ENCODE measurements around the gene NBEA.
A peak's percentile ranks its signal among the peaks of the same experiment; 100 is the strongest.

NBEA gene

GRCh38 chr13:35518337-35518946, 576.4 kb downstream of the NBEA start:
- DNase-seq = no peak

- DNase-seq = no peak
These were observed 582.1 kb downstream of the NBEA start for GRCh38 chr13:35524171-35524570.

GRCh38 chr13:35526577-35526976, 584.5 kb downstream of the NBEA start:
- DNase-seq = no peak

DNA sequence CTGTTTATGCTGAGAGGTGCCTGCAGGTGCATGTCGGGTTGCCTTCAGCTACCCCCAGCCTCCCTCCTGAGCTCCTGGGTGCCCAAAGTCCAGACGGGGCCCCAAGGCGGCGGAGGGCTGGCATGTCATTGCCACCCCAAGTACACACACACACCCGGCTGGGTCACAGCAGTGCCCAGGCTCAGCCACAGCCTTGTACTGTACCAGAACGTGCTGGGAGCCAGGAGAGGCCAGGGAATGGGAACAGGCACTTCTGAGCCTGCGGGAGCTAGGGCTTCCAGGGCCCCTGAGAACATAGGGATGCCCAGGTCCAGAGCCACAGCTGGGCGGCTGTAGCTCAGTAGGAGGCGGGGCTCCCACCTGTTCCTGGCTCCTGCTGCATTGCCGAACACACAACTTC, 585.4 kb downstream of the NBEA start:
- no peak for DNase-seq

- DNase-seq = no peak
These were observed 588.1 kb downstream of the NBEA start for GRCh38 chr13:35530147-35530546.

DNA sequence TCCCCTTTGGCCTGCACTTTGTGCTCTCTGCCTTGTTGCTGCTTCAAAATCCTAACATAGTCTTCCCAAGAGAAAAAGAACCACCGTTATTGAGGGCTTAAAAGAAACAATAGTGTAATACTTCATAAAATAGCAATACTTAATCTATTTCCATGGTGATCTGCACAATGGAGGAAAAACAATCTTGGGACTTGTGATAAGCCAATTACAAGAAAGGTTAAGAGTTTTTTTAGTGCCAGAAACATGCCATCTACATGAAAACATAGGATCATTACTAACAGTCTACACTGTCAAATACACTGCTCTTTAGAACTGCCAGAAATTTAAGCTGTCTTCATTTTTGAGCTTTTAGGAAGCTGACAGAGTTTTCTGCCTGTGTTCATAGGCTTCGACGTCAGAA, 588.5 kb downstream of the NBEA start:
- no peak for DNase-seq

DNA sequence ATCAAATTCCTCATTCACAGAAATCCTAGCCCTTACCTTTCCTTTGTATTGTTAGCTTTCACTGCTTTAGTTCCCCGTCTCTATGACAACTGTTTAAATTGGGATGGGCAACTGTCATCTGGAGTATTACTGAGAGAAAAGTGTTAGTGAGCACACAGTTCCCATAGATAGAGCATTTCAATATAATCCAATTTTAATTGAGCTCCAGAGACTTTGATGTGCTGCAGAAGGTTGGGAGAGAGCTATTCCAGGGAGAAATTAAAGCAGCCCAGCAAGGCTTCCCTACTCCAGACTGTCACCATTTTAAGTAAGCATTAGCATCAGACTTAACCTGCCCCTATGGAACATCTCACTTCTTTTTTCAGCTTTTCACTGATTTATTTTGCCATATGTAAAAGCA, 589.5 kb downstream of the NBEA start:
- DNase-seq = no peak

DNA sequence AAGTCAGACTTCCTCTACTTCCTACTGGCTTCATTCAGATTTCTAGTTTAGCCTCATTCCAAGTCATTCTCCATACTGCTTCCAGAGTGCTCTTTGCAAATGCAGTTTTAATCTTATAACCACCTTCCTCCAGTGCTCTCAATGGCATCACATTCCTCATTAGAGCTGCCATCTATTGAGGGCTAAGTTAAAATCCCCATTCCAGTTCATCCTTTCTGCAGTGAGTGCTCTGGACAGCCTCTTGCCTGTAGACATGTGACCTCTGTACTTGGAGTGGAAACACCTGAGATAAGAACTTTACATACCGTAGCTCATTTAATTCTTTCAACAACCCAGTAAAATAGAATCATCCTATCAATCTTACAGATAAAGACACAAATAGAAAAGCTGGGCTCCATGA, 592.3 kb downstream of the NBEA start:
- no peak for DNase-seq

GRCh38 chr13:35548790-35549189, 606.7 kb downstream of the NBEA start:
- DNase-seq = no peak

GRCh38 chr13:35549481-35549880, 607.4 kb downstream of the NBEA start:
- peak in 1 of 2 experiments; percentile 62 for DNase-seq

DNA sequence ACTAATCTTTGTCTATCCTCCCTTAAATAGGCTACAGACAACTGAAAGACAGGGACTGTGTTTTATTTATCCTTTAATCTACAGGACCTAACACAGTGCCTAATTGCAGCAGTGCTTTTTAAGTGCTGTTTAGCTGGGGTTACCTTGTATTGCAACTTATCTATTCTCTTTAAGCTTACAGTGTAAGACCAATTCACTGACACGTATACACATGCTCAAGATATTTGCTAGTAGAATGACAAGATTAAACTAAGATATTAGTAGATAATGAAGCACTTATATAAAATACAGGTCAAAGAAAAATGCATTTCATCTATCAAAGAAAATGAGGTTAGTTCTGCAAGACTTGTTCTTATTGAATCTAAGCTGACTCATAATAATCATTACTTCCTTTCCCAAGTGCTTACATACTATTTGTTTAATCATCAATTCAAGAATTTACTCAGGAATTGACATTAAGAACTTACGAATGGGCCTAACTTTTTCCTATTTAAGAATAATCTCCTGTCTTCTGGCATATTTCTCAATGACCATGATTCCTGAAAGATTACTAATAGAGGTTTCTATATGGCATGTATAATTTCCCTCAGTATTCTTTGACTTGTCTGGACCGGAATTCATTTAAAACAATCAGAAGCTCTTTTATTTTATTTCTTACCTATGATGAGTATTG, 610.2 kb downstream of the NBEA start:
- no peak for DNase-seq

DNA sequence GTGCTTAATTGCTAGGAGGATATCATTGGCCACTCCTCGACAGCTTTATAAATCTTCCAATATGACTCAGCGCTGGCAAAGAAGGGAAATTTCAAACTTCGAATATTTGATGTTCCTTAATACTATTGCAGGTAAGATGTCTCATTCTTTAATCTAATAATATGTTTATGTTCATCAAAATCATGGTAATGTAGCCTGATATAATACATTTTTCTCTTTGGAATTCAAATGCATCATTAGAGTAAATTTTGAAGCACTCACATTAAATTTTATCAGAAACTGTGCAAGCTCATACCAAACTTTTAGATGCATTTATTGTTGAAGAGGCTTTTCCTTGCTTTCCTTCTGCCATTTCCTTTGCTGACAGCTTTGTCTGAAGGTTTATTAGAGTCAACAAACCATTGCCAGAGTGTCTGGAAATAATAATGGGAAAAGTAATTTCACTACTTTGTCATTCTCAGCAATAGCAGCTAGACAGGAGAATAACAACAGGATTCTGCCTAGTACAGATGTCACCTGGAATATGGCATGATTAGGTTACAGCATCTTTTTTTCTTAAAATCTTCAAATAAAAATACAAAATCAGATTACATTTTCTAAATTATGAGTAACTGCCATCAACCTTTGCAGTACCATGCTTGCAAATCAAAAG, 613.0 kb downstream of the NBEA start:
- no peak for DNase-seq

DNA sequence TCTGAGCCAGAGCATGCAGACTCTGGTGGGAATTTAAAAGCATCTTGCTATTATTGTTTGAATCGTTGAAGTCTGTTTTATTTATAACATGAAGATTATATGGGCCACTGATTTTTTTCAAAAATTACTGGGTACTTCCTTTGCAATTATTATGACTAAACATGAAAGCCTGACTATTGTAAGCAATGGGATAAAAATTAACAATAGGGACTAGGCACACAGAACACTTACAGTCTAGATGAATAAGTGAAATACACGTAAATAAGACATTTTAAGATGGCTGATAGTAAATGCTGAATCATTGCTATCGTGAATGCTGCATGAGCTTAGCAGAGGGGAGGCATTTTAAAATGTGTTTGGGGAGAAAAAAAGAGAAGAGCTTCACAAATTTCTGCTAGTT, 615.4 kb downstream of the NBEA start:
- no peak for DNase-seq

DNA sequence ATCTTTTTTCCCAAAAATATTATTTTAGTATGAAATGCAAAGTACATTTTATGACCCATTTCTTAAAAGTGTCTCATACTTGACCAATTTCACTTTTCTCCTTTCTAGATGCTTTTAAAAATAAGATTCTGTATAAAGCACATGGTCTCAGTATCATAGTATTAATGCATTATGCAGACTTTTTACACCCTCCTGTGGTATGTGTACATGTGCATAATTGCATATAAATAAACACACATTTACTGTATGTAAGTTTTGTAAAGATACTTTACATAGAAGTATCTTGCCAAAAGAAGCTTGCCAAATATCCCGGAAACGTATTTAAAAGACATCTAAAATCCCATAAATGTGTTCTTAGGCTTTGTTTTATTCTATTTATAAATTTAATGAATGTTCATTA, 619.5 kb downstream of the NBEA start:
- no peak for DNase-seq

DNA sequence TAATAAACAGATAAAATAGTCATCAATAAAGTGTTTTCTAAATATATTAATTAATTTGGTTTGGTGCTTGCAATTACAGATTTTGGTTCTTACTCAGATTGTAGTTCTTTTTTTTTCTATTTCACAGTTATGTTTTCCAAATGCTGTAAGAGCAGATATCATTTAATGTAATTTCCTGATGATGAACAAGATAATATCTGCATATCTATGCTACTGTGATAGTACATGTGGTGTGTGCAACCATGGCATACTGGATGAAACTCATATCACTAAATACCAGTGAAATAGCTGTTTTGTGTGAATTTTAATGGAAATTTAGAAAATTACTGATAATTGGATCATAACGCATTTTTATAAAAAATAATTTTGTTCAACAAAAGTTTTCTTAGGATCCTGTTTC, 623.2 kb downstream of the NBEA start:
- DNase-seq = no peak

- no peak for DNase-seq
These were observed 624.3 kb downstream of the NBEA start for GRCh38 chr13:35566340-35566739.

- DNase-seq = no peak
These were observed 625.4 kb downstream of the NBEA start for GRCh38 chr13:35567406-35567980.

- DNase-seq = no peak
These were observed 631.6 kb downstream of the NBEA start for GRCh38 chr13:35573639-35574038.

GRCh38 chr13:35592457-35592856, 650.4 kb downstream of the NBEA start:
- DNase-seq = no peak

DNA sequence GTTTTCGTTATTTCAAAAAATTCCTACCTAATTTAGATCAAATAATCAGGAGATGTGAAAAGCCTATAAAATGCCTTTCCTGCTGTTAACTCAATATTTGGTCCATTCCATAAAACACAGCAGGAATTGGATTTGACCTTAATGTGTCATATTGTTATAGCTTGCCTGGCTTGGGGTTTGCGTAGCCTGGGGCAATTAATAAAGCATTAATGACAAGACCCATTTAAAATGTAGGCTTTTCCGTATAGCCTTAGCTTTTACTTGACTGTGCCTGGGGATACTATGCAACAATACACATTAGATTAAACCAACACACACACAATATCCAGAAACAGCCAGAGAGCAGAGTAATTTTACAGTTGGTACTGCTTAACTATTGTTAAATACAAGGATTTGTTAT, 651.6 kb downstream of the NBEA start:
- no peak for DNase-seq

DNA sequence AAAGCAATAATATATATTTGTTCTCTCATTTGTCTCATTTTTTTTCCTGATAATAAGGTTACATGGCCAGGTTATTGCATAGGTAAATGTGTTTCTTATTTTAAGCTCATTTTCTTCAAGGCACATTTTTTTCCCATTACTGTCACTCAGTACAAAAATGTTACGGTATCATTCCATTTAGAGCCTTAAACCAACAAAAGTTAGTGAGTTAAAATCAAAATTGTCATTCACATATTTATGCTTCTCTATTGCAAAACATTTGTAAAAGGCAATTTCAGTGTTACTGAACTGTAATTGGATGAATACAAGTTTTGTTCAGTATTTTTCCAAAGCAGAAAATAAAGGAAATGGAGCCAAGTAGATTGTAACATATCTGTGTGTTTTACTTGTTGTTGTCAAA, 652.0 kb downstream of the NBEA start:
- DNase-seq = no peak

GRCh38 chr13:35595181-35595580, 653.1 kb downstream of the NBEA start:
- DNase-seq = no peak

GRCh38 chr13:35596321-35597030, 654.4 kb downstream of the NBEA start:
- no peak for DNase-seq

DNA sequence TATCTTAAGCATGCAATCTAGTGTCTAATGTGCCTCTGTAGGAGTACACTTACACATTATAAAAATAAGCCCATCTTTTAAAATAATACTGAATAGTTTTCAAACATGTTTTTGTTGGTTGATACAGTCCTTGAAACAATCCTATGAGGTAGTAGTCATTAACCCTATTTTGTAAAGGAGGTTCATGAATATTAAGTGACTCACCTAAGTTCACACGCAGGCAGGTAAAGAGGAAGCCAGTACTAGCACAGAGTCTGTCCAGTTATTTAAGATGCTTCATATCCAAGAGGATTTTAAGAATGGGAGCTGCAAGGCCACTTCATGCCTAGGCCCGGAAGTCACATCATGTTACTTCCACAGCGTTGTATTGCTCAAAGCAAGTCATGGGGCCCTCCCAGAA, 655.4 kb downstream of the NBEA start:
- no peak for DNase-seq

Data from SW 1271 (cell line).